HepG2 (cell line): Measurements from ENCODE around the gene RNF149. TPM values are rescaled to one million over a fixed set of nuclear protein-coding genes. Genes with fewer than 3 reads are reported as not detected.

Source experiments
- ATF4 ChIP-seq, 2 experiments: fragments of 450-650 bp in 1 of 2; sonication (generic) in 1 of 2; formaldehyde crosslinking; IDR thresholded peaks; 2 replicates each; pipeline versions ENCODE4 v1.5.0 to v1.8.0; 2020 to 2022; ENCODE audit warnings: mild to moderate bottlenecking in 1 of 2, missing genetic modification reagents in 1 of 2
- ATF6 ChIP-seq: sonication (generic); formaldehyde crosslinking; conservative IDR thresholded peaks from 2 replicates; pipeline ENCODE4 v1.4.0; 2020; ENCODE audit warnings: missing genetic modification reagents
- CBX5 ChIP-seq: sonication (generic); formaldehyde crosslinking; IDR thresholded peaks from 2 replicates; pipeline ENCODE4 v1.4.0; 2020; ENCODE audit warnings: missing genetic modification reagents, borderline replicate concordance
- CERS6 ChIP-seq: sonication (generic); formaldehyde crosslinking; IDR thresholded peaks from 2 replicates; pipeline ENCODE4 v1.5.0; 2020; ENCODE audit warnings: missing genetic modification reagents
- EZH2 ChIP-seq: conservative IDR thresholded peaks from 2 replicates; pipeline ENCODE4 v1.6.1; 2012; ENCODE audit warnings: mild to moderate bottlenecking, low read depth, low read length, moderate library complexity
- HIVEP1 ChIP-seq: sonication (generic); formaldehyde crosslinking; IDR thresholded peaks from 2 replicates; pipeline ENCODE4 v1.4.0; 2020; ENCODE audit warnings: mild to moderate bottlenecking, missing genetic modification reagents
- HMGA1 ChIP-seq: sonication (generic); formaldehyde crosslinking; conservative IDR thresholded peaks from 2 replicates; pipeline ENCODE4 v1.4.0; 2020; ENCODE audit warnings: missing genetic modification reagents
- ISL2 ChIP-seq: sonication (generic); formaldehyde crosslinking; IDR thresholded peaks from 2 replicates; pipeline ENCODE4 v1.5.0; 2020; ENCODE audit warnings: missing genetic modification reagents
- NFKB2 ChIP-seq: sonication (generic); formaldehyde crosslinking; IDR thresholded peaks from 2 replicates; pipeline ENCODE4 v1.4.0; 2020; ENCODE audit warnings: missing genetic modification reagents, borderline replicate concordance
- NFRKB ChIP-seq: fragments of 450-650 bp; IDR thresholded peaks from 2 replicates; pipeline ENCODE4 v1.6.1; 2017
- NFYC ChIP-seq: IDR thresholded peaks from 2 replicates; pipeline ENCODE4 v1.6.1; 2016; ENCODE audit warnings: missing genetic modification reagents, missing compliant biosample characterization
- PHF5A ChIP-seq: IDR thresholded peaks from one replicate; pipeline ENCODE4 v1.6.1; 2018; ENCODE audit warnings: low read depth, missing genetic modification reagents; ENCODE audit not compliant: unreplicated experiment
- RCOR2 ChIP-seq: IDR thresholded peaks from 2 replicates; pipeline ENCODE4 v1.6.1; 2016; ENCODE audit warnings: missing biosample characterization, missing genetic modification reagents
- SIX4 ChIP-seq: sonication (generic); formaldehyde crosslinking; IDR thresholded peaks from 2 replicates; pipeline ENCODE4 v1.4.0; 2020; ENCODE audit warnings: missing genetic modification reagents
- SOX6 ChIP-seq, 2 experiments: fragments of 450-650 bp in 1 of 2; sonication (generic) in 1 of 2; formaldehyde crosslinking in 1 of 2; IDR thresholded peaks; 2 replicates each; pipeline versions ENCODE4 v1.4.0 to v1.6.1; 2017 to 2020; ENCODE audit warnings: antibody characterized with exemption in 1 of 2, mild to moderate bottlenecking in 1 of 2, missing genetic modification reagents in 1 of 2
- SP1 ChIP-seq, 2 experiments: fragments of 450-650 bp in 1 of 2; sonication (generic) in 1 of 2; formaldehyde crosslinking in 1 of 2; IDR thresholded peaks; 2 replicates each; pipeline versions ENCODE4 v1.4.0 to v1.6.1; 2016 to 2020; ENCODE audit warnings: missing genetic modification reagents in 1 of 2
- TARDBP ChIP-seq: sonication (generic); formaldehyde crosslinking; IDR thresholded peaks from 2 replicates; pipeline ENCODE4 v1.8.0; 2022; ENCODE audit warnings: mild to moderate bottlenecking, missing genetic modification reagents
- TCF7L2 ChIP-seq: IDR thresholded peaks from 2 replicates; pipeline ENCODE4 v1.6.1; 2011; ENCODE audit warnings: mild to moderate bottlenecking, low read depth, low read length, moderate library complexity
- ZNF282 ChIP-seq: fragments of 450-650 bp; IDR thresholded peaks from 2 replicates; pipeline ENCODE4 v1.6.1; 2018; ENCODE audit not compliant: partially characterized antibody
- ZNF354B ChIP-seq: sonication (generic); formaldehyde crosslinking; IDR thresholded peaks from 2 replicates; pipeline ENCODE4 v1.8.0; 2022; ENCODE audit warnings: mild to moderate bottlenecking, missing genetic modification reagents
- ZNF567 ChIP-seq: sonication (generic); formaldehyde crosslinking; IDR thresholded peaks from 2 replicates; pipeline ENCODE4 v1.8.1; 2023; ENCODE audit warnings: mild to moderate bottlenecking, missing genetic modification reagents, borderline replicate concordance
- ZSCAN29 ChIP-seq: sonication (generic); formaldehyde crosslinking; conservative IDR thresholded peaks from 2 replicates; pipeline ENCODE4 v1.4.0; 2020; ENCODE audit warnings: mild to moderate bottlenecking, missing genetic modification reagents
- ZSCAN30 ChIP-seq: sonication (generic); formaldehyde crosslinking; IDR thresholded peaks from 2 replicates; pipeline ENCODE4 v1.5.0; 2020; ENCODE audit warnings: mild to moderate bottlenecking, missing genetic modification reagents
- ZUFSP ChIP-seq: sonication (generic); formaldehyde crosslinking; IDR thresholded peaks from 2 replicates; pipeline ENCODE4 v1.9.0; 2021; ENCODE audit warnings: missing genetic modification reagents, mild to moderate bottlenecking, borderline replicate concordance
- polyA plus RNA-seq, 8 experiments: library from polyadenylated mRNA; depleted of rRNA in 3 of 8; stranded (reverse) in 7 of 8; unstranded in 1 of 8; fragments of >200 nt; fragmentation: Illumina TruSeq in 4 of 8; extraction: Trizol in 4 of 8; gene quantifications; 2 replicates each; pipeline versions ENCODE4 v1.2.1 to v1.2.3, GENCODE V29; 2011 to 2016; ENCODE audit warnings: low read depth in 4 of 8, missing spikeins in 1 of 8, mixed read lengths in 1 of 8; ENCODE audit not compliant: insufficient read depth in 1 of 8
- total RNA-seq, 5 experiments: library from RNA; depleted of rRNA; stranded (reverse); fragments of >200 nt; fragmentation: Illumina TruSeq; extraction: Trizol; gene quantifications; 2 replicates each; pipeline ENCODE4 v1.2.3, GENCODE V29; 2016; ENCODE audit warnings: low read depth in 1 of 5

The RNF149 gene
- total and polyA plus RNA-seq, 2 of the 13 experiments (the other 11 are each of a cell fraction or from before 2014, with no cell fraction given): 87.6 to 109 TPM

GRCh38 chr2:101252408-101253012, 56.0 kb downstream of the RNF149 start, which contains the start of gene CNOT11 (continued):
- TF ChIP-seq ATF6 (CRISPR knock-in tag): peak; percentile 62; the same call in 1 of the 2 replicates
- no peak for TF ChIP-seq SP1 (IDR thresholded peaks at IDR 0.05)
- peak; percentile 70 for TF ChIP-seq SP1 (CRISPR knock-in tag; IDR thresholded peaks at IDR 0.05)
- no peak for TF ChIP-seq PHF5A (CRISPR knock-in tag)
- no peak for TF ChIP-seq ZNF282
- 0 out of 2 replicates have a peak, but pooled peaks have one; percentile 13 for TF ChIP-seq ZNF354B (CRISPR knock-in tag)
- TF ChIP-seq EZH2: no peak
- TF ChIP-seq ZNF567 (CRISPR knock-in tag): peak; percentile 80; the same call in 1 of the 2 replicates
- TF ChIP-seq ATF4 (CRISPR knock-in tag; IDR thresholded peaks at IDR 0.05): peak in 1 of 2 experiments; percentile 62; a peak in 1 of 4 replicates
- TF ChIP-seq HMGA1: no peak
- TF ChIP-seq ZSCAN29: peak; percentile 55
- peak; percentile 85; the same call in 1 of the 2 replicates for TF ChIP-seq ZSCAN30
- TF ChIP-seq SOX6 (IDR thresholded peaks at IDR 0.05): no peak
- peak; percentile 62 for TF ChIP-seq SOX6 (CRISPR knock-in tag; IDR thresholded peaks at IDR 0.05)
- peak; percentile 5; the same call in 1 of the 2 replicates for TF ChIP-seq ISL2 (CRISPR knock-in tag)
- TF ChIP-seq CERS6 (CRISPR knock-in tag): no peak
- peak; percentile 5; the same call in 1 of the 2 replicates for TF ChIP-seq NFKB2 (CRISPR knock-in tag)
- TF ChIP-seq ZUFSP (CRISPR knock-in tag): no peak
- TF ChIP-seq HIVEP1 (CRISPR knock-in tag): no peak
- peak; percentile 27; the same call in 1 of the 2 replicates for TF ChIP-seq CBX5 (CRISPR knock-in tag)
- no peak for TF ChIP-seq TCF7L2
- TF ChIP-seq TARDBP (CRISPR knock-in tag): peak; percentile 83; the same call in 1 of the 2 replicates
- peak; percentile 47; the same call in 1 of the 2 replicates for TF ChIP-seq RCOR2 (CRISPR knock-in tag)
- peak; percentile 58; the same call in 1 of the 2 replicates for TF ChIP-seq SIX4 (CRISPR knock-in tag)
- peak; percentile 28; the same call in 1 of the 2 replicates for TF ChIP-seq NFYC (CRISPR knock-in tag)
- TF ChIP-seq NFRKB: no peak
